Subcutaneous adipose tissue (tissue), 4 donors: Measurements from ENCODE around the gene C1QTNF5. TPM values are rescaled to one million over a fixed set of nuclear protein-coding genes. Genes with fewer than 3 reads are reported as not detected.

Experiments
- total RNA-seq, 4 donors: library from RNA; depleted of rRNA; stranded (reverse); fragments of >200 nt; gene quantifications; one replicate each; pipeline ENCODE4 v1.1.0, GENCODE V29; 2016
- TF ChIP-seq, protein P1 (sequence below): fragments of 450-650 bp; IDR thresholded peaks from one replicate; pipeline ENCODE4 v1.5.1; 2016; ENCODE audit warnings: low read depth, mild to moderate bottlenecking, control low read depth, antibody characterized with exemption, moderate library complexity

C1QTNF5 gene
- total RNA-seq, 4 donors from 2014 or later: 10.6 to 41.2 (median 29.8) TPM

DNA sequence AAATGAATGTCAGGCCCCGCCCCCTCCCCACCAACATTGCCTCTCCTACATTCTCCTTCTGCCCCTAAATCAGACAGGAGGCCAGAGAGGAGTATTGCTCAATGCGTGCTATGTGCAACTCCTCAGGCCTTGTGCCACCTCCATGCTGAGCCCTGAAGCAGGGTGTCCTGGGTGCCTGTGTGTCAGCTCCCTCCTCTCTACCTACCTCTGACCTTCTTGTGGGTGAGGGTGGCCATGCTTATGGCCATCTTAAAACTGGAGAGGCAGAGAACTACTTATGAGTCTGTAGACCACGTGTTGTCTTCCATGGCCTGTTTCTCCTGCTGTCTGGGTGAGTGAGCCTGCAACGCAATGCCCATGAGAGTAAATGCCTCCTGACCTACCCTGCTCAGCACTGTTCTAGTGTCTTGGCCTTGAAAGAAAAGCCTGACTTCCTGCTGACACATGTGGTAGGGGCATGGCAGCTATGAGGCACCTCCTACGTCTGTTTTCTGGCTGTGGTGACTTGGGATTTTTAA lies 34.3 kb downstream of the C1QTNF5 start:
- TF ChIP-seq, protein P1, sequence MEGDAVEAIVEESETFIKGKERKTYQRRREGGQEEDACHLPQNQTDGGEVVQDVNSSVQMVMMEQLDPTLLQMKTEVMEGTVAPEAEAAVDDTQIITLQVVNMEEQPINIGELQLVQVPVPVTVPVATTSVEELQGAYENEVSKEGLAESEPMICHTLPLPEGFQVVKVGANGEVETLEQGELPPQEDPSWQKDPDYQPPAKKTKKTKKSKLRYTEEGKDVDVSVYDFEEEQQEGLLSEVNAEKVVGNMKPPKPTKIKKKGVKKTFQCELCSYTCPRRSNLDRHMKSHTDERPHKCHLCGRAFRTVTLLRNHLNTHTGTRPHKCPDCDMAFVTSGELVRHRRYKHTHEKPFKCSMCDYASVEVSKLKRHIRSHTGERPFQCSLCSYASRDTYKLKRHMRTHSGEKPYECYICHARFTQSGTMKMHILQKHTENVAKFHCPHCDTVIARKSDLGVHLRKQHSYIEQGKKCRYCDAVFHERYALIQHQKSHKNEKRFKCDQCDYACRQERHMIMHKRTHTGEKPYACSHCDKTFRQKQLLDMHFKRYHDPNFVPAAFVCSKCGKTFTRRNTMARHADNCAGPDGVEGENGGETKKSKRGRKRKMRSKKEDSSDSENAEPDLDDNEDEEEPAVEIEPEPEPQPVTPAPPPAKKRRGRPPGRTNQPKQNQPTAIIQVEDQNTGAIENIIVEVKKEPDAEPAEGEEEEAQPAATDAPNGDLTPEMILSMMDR: no peak

DNA sequence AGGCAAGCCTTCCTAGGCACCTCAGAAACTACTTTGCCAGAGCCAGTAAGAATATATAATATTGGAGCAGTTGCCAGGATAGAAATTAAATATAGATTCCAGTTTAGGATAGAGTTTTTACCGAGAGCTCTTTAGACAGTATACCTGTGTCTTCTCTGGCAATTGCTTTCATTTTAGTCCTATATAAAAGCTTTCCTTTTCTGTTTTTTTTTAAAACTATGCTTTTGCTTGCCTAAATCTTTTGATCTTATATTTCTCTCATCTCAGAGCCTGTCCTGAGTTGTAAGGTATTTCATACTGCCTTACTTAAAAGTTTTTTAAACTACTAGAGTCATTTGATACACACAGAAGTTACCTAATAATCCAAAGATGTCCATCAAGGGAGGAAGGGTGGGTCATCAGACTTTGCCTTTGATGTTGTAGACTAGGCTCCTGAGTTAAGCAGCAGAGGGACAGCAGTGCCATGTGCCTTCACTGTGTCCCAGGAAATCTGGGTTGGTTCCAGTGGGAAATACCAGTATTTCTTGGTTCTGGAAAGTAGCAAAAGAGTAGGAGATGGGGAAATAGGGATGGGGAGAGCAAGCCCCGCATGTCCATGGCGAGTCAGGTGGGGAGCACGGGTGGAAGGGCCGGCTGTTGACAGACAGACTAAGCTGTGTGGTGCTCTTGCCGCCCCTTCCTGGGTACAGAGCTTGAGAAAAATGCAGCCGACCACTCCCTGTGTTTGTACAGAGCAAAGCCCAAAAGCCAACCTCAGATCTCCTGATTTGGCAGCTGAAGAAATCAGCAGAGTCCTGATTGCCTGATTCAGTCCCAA lies 34.9 kb downstream of the C1QTNF5 start:
- TF ChIP-seq, protein P1: no peak

DNA sequence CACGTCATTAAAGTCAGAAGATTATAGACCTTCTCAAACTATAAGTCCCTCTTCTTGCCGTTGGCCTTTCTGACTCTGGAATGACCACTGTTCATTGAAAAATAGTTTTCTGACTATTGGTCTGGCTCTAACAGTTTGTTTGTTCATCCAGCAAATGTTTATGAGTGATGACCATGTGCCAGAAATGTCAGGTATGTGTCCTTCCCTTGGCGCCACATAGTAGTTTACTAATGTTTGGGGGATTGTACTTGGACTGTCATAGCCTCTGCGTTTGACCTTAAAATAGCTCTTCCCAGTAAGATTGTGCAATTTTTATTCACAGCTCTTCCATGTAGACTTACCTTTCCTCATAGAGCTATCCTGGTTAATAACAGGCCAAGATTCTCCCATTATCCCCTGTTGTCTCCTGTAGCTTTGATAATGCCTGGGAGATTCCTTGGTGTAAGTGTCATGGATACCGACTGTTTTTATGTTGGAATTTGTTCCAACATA lies 37.4 kb downstream of the C1QTNF5 start:
- TF ChIP-seq, protein P1: no peak

DNA sequence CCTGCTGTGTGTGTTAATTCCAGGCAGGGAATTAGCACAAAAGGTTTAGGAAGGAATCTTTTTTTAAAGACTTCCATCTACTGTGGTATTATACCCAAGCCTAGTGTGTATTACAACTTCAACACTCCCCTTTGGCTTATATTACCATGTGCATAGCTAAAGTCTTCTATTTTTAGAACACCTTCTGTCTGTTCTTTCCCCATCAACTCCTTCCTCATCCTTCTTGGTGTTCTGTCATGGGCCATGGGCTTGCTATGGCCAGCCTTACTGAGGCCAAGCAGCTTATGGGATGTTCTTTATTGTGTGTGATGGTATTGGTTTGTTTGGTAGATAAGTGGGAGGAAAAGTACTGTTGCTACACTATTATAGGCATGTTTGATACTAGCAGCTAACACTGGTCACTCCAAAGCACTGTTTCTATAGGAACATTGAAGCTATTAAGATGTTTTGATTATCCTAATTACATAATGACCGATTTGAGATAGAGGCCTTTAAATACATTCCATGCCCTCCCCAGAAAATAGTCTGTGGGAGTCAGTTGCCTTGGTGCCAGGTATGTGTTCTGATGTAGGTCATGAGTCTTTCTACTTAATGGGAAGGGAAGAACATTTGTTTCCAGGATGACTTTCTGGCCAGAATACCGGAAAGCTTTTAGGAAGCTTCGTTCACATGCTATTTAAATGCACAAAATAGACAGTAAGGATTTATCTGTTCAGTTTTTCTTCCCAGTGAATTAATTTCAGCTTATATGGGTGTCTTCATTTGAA lies 40.3 kb downstream of the C1QTNF5 start:
- TF ChIP-seq, protein P1: no peak

DNA sequence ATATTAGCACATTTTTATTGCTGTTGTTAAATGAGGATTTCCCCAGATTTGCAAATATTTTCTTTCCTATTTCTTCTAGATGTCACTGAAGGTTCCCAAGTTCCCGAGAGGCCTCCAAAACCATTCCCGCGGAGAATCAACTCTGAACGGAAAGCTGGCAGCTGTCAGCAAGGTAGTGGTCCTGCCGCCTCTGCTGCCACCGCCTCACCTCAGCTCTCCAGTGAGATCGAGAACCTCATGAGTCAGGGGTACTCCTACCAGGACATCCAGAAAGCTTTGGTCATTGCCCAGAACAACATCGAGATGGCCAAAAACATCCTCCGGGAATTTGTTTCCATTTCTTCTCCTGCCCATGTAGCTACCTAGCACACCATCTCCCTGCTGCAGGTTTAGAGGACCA lies 41.3 kb downstream of the C1QTNF5 start:
- TF ChIP-seq, protein P1: no peak

DNA sequence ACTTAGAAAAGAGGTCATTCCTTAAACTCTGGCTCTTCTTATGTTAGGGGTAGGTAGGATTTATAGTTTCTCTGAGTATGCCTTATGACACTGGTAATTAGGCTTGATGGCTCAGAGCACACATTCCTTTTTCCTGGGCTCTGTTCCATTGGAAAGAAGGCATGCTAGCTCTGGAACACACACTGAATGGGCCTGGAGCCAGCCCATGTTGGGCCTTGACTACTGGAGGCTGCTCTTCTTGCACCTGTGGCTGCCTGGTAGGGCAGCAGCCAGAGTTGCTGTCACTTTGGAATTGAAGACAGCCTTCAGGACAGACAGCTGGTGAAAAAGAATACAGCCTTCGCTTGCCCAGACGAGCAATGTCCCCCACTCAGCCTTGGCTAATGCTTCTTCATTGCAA lies 42.0 kb downstream of the C1QTNF5 start:
- TF ChIP-seq, protein P1: no peak

DNA sequence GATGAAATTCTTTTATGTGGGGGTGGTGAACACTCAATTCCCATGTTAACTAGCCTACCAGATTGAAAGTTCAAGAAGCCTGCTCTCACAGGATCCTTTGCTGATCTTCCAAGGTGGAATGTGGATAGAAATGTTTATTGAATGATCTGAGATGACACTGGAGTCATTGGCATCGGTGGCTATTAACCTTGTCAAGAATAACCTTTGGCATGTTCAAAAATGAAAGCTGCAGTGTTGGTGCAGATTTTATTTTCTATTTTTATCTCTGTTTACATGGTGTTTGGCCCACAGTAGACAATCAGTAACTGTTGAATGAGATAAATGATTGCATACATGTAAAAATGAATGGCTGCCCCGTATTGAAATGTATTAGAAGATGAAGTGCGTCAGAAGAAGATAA lies 42.7 kb downstream of the C1QTNF5 start:
- TF ChIP-seq, protein P1: no peak
